GM11168 (cell line): ENCODE measurements around the gene PHF3.
"Not testable (repeated sequence)": the region's sequence is repeated elsewhere in the genome, so short reads cannot be mapped to it uniquely, and the experiment has no call there.

Experiments
- in situ Hi-C: fragments of 300-500 bp; cut with MboI; formaldehyde crosslinking; loops from one replicate; pipeline ENCODE4 v1.12.0; 2022; ENCODE audit warnings: low sequenced_read_pairs; ENCODE audit not compliant: unreplicated experiment

Gene PHF3

DNA sequence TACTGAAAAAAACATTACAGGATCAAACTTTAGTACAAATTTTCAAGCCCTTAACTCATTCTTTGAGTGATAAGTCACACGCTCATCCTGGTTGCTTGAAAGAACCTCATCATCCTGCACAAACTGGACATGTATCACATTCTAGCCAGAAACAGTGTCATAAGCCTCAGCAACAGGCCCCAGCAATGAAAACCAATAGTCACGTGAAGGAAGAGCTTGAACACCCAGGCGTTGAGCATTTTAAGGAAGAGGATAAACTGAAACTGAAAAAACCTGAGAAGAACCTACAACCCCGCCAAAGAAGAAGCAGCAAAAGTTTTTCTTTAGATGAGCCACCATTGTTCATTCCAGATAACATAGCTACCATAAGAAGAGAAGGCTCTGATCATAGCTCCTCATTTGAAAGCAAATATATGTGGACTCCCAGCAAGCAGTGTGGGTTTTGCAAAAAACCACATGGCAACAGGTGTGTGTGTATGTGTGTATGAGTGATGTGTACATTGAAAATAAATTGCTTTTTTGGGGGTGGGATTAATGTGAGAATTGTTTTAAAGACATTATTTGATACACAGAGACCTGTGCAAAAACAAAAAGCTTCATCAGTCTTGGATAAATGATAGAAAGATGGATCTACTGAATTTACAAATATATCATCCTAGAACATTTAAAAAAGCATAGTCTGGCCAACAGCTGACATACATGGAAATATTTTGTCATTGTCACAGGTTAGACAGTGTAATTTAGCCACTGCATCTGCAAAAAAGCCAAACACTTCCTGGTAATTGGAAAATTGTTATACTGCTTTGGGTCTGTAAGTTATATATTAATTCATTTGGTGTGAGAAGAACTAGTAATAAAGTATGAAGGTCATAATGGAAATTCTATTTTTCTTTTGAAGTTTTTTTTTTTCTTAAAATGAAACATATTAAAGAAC, 50.1 kb downstream of the PHF3 start:
- in situ Hi-C loops = no loop called here

DNA sequence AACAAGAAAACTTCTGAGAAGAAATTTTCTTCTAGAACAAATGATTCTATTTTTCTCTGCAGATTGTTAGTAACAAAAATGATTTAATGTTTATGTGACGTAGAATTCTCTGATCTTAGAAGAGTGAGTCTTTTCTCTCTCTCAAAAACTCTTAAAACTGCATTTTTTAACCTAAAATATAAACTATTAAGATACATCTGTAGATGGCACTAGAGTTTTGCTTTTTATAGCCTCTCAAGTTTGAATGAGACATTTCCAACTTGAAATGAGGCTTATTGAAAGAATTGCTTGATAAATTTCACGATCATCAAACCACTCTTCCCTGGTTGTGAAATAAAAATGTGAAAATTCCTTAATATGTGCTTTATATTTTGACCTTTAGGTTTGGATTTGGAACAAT, 53.8 kb downstream of the PHF3 start:
- in situ Hi-C loops = no loop called here

DNA sequence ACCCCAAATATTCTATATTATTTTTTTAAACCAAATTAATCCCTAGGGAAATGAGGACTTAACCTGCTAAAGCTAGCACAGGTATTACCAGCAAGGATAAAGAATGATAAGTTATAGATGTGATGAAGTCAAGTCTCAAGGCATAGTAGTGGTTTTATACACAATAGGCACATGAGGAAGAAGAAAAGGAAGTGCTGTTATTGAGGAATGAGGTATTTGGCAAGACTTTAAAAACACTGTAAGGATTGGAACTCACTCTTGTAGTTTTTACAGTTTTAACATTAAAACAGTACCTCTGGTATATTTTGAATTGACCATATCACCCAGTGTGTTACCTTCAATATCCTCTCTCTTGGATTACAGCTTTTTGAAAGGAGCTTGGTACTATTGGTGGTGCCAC, 54.6 kb downstream of the PHF3 start:
- in situ Hi-C loops = no loop called here

GRCh38 chr6:63705707-63706106, 70.1 kb downstream of the PHF3 start:
- in situ Hi-C loops = no loop called here

DNA sequence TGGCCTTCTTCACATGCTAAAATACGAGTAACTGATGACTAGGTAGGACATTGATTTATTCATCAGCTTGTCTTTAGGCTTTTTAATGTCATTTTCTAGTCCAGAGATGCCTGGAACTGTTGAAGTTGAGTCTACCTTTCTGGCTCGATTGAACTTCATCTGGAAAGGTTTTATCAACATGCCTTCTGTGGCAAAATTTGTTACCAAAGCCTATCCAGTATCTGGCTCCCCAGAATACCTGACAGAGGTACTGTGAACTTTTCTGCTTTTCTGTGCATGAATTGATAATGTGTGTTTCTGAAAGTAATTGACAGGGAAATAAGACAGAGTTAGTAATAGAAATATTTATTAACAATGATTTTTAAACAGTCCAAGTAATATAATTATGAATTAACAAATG, 71.0 kb downstream of the PHF3 start:
- in situ Hi-C loops = no loop called here

- in situ Hi-C loops = no loop called here
These were observed 73.0 kb downstream of the PHF3 start for GRCh38 chr6:63708631-63709030.

DNA sequence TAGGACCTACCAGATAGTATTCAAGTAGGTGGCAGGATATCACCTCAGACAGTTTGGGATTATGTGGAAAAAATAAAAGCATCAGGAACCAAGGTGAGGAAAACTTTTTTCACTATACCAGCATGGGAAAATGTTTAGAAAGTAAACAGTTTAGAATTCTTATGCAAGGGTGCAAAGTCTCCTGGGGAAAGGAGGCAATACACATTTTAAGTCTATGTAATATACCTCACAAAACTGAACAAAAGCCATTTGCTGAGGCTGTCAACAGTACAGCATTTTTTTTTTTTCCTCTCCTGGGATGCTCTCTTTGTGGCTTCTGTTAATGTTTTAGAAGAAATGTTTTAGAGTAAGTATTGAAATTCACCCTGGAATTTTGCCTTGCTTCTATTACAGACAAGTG, 73.5 kb downstream of the PHF3 start:
- in situ Hi-C loops = no loop called here

DNA sequence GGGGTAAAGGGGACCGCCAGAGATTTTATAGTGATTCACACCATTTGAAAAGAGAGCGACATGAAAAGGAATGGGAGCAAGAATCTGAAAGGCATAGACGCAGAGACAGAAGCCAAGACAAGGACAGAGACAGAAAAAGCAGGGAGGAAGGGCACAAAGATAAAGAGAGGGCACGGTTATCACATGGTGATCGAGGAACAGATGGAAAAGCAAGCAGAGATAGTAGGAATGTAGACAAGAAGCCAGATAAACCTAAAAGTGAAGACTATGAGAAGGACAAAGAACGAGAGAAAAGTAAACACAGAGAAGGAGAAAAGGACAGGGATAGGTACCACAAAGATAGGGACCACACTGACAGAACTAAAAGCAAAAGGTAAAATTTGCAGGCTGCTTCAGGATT, 77.7 kb downstream of the PHF3 start:
- in situ Hi-C loops = no loop called here

DNA sequence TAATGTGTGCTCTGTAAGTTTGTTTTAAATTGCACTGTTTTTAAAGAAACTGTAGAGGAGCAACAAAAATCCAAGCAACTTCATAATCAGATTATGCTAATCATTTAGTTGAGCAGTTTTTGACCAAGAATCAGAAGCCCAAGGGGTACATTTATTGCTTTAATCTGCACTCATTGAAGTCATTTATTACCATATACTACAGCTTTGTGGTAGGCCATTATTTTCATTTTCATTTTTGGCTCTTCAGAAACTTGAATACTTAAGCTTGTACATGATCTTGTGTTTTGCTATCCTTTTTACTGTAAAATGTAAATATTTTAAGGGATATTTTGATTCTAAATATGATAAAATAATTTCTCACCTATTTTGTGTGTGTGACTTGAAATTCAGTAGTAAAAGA, 78.5 kb downstream of the PHF3 start:
- in situ Hi-C loops = no loop called here

GRCh38 chr6:63716169-63716568, 80.6 kb downstream of the PHF3 start:
- in situ Hi-C loops = no loop called here

DNA sequence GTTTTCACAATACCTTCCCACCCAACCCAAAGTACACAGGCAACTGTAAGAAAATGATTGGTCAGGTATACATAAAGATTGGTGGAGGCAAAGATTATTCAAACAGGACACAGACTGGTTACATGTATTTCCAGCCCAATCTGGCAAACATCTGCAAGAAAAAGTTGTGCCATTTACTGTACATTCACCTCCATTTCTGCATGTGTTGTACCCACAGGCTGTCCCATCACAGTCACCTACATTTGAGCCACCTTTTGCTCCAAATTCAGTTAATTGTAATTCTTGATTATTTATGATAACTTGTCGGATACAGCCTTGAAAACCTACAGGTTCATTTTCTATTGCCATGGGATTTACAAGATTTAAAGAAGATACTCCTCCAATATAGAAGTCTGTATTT, 85.6 kb downstream of the PHF3 start:
- in situ Hi-C loops = no loop called here

- in situ Hi-C loops = no loop called here
These were observed 89.1 kb downstream of the PHF3 start for GRCh38 chr6:63724721-63725120.

GRCh38 chr6:63730311-63730710, 94.7 kb downstream of the PHF3 start:
- in situ Hi-C loops = no loop called here

GRCh38 chr6:63731930-63732329, 96.3 kb downstream of the PHF3 start:
- in situ Hi-C loops = no loop called here

GRCh38 chr6:63732336-63732735, 96.7 kb downstream of the PHF3 start:
- in situ Hi-C loops = no loop called here

GRCh38 chr6:63734923-63735322, 99.3 kb downstream of the PHF3 start:
- in situ Hi-C loops = no loop called here

GRCh38 chr6:63738190-63738589, 102.6 kb downstream of the PHF3 start:
- in situ Hi-C loops = not testable (repeated sequence)

GRCh38 chr6:63739094-63739687, 103.6 kb downstream of the PHF3 start:
- in situ Hi-C loops = no loop called here

GRCh38 chr6:63740709-63741108, 105.1 kb downstream of the PHF3 start:
- in situ Hi-C loops = no loop called here

- in situ Hi-C loops = no loop called here
These were observed 106.5 kb downstream of the PHF3 start for GRCh38 chr6:63742060-63742459.

DNA sequence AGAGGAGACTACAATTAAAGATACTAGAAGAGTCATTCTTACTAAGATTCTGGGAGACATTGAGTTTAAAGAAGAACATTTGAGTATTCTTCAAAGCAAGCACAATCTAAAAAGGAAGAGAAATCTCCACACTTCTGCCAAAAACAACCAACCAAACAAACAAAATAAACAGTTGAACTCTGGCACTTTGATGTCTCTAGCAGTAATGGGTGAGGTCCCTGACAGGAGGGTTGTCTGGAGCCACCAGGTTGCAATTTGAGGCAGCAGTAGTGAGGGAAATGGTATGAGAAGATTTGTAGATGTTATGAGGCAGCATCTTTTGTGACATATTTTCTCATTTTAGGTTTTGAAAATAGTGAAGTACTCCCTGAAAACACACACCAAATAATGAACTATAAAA, 108.1 kb downstream of the PHF3 start:
- in situ Hi-C loops = no loop called here

DNA sequence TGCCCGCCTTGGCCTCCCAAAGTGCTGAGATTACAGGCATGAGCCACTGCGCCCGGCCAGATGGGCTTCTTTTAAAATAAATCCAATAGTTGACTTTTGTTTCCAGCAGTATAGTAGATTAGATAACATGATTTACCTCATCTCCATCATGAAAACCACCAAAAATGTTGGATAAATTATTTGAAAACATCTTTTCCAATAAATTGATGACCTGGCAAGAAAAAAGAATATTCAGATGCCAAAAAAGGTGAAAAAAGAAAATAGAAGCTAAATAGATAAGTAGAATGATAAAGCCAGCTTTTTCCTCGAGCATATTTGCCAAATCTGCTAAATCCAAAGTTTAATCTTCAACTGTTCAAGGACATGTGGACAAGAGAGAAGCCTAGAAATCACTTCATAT, 109.2 kb downstream of the PHF3 start:
- in situ Hi-C loops = no loop called here
